ENCODE measurements around the gene HMCN2.
"Not testable (repeated sequence)": the region's sequence is repeated elsewhere in the genome, so short reads cannot be mapped to it uniquely, and the experiment has no call there.

HMCN2 gene

GRCh38 chr9:130264414-130265350, 878 bp upstream of the HMCN2 start:
- no peak for DNase-seq

GRCh38 chr9:130266236-130267098, 907 bp downstream of the HMCN2 start:
- DNase-seq, result no peak

GRCh38 chr9:130267930-130268329, 2.4 kb downstream of the HMCN2 start:
- no peak for DNase-seq

GRCh38 chr9:130268521-130269211, 3.1 kb downstream of the HMCN2 start:
- DNase-seq, result no peak

- DNase-seq, result no peak
Measured at GRCh38 chr9:130271473-130271872, 5.9 kb downstream of the HMCN2 start.

- no peak for DNase-seq
Measured at GRCh38 chr9:130275156-130275555, 9.6 kb downstream of the HMCN2 start.

- DNase-seq, result no peak
Measured at GRCh38 chr9:130276121-130276520, 10.6 kb downstream of the HMCN2 start.

- no peak for DNase-seq
Measured at GRCh38 chr9:130276955-130277354, 11.4 kb downstream of the HMCN2 start.

GRCh38 chr9:130277525-130277924, 12.0 kb downstream of the HMCN2 start:
- not testable (repeated sequence) for DNase-seq

- DNase-seq, result no peak
Measured at GRCh38 chr9:130283539-130284248, 18.1 kb downstream of the HMCN2 start.

GRCh38 chr9:130284249-130284625, 18.7 kb downstream of the HMCN2 start:
- no peak for DNase-seq

- no peak for DNase-seq
Measured at GRCh38 chr9:130284690-130285089, 19.1 kb downstream of the HMCN2 start.

- DNase-seq, result no peak
Measured at GRCh38 chr9:130285271-130285670, 19.7 kb downstream of the HMCN2 start.

- DNase-seq, result no peak
Measured at GRCh38 chr9:130286072-130286770, 20.7 kb downstream of the HMCN2 start.

GRCh38 chr9:130286781-130287428, 21.3 kb downstream of the HMCN2 start:
- DNase-seq, result no peak

- DNase-seq, result no peak
Measured at GRCh38 chr9:130287736-130288135, 22.2 kb downstream of the HMCN2 start.

- no peak for DNase-seq
Measured at GRCh38 chr9:130288393-130288792, 22.8 kb downstream of the HMCN2 start.

- no peak for DNase-seq
Measured at GRCh38 chr9:130288926-130289690, 23.5 kb downstream of the HMCN2 start.

- no peak for DNase-seq
Measured at GRCh38 chr9:130289711-130290241, 24.2 kb downstream of the HMCN2 start.
